GM03348 (cell line): ENCODE results near the gene SMOC1.

Experiments used
- DNase-seq: peaks from one replicate; pipeline ENCODE4 v3.0.0; 2012; ENCODE audit warnings: low spot score

SMOC1 gene

GRCh38 chr14:69980457-69981425, 101.5 kb downstream of the SMOC1 start:
- DNase-seq: no peak

GRCh38 chr14:69982220-69982839, 103.1 kb downstream of the SMOC1 start:
- no peak for DNase-seq

DNA sequence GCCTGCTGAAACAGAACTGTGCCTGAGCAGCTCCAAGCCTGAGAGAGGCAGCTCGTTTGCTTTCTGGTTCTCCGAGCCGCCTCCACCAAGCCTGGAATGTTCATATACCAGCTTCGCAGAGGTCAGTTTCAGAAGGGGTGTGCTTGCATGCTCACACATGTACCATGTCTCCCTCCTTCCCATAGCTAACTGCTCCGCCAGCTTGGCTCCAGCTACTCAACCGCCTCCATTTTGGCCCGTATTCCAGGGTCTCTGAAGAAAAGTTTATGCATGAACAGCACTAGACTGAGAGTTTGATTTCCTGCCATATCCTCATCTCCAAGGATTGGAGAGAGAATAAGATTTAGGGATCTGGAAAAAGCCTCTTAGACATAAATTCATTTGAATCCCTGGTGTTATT, 103.7 kb downstream of the SMOC1 start:
- no peak for DNase-seq

DNA sequence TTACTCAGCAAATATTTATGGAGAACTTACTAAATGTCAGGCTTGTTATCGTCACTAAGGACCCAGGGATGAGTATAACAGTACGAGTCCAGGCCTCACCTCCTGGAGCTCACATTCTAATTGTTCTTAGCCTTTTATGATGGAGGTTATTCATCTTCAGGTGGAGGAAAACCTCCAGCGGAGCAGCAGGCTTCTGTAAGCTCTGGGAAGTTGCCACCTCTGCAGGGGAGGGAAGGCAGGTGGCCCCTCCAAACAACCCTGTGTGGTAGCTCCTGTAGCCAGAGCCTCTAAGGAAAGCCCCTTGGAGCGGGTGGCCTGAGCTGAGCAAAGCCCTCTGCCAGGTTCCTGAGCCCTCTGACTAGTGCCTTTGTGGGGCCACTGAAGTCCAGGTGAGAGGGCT, 104.1 kb downstream of the SMOC1 start:
- DNase-seq: no peak

DNA sequence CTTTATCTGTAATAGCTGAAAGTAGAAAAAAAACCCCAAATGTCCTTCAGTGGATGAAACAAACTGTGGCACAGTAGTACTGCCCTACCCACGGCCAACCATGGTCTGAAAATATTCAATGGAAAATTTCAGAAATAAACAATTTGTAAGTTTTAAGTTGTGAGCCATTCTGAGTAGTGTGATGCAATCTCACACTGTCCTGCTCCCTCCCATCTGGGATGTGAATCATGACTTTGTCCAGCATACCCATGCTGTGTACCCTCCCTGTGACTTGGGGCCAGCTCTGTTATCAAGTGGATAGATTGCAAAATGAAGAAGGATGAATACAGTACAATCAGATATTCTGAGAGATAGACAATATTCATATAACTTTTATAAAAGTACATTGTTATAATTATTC, 106.2 kb downstream of the SMOC1 start:
- no peak for DNase-seq

- no peak for DNase-seq
These were observed 107.1 kb downstream of the SMOC1 start for GRCh38 chr14:69986336-69986735.

GRCh38 chr14:69987406-69988121, 108.3 kb downstream of the SMOC1 start:
- DNase-seq: no peak

- no peak for DNase-seq
These were observed 109.8 kb downstream of the SMOC1 start for GRCh38 chr14:69988979-69989378.

DNA sequence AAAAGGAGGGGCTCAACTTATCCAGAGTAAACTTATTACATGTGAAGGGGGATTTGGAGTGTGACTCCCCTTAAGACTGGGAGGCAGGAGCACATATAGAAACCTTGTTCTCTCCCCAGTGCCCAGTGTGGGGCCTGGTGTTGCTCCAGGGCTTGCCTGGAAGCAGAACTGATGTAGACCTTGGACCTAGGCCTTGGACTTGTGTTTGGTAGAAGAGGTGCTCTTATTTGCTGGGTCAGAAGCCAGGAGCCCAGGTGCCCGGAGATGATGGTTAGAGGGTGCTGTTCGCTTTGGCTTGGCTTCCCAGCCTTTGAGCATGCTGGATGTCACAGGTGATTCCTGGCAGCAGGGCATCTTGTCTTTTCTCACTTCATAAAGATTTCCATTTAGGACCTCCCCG, 110.4 kb downstream of the SMOC1 start:
- DNase-seq: no peak

DNA sequence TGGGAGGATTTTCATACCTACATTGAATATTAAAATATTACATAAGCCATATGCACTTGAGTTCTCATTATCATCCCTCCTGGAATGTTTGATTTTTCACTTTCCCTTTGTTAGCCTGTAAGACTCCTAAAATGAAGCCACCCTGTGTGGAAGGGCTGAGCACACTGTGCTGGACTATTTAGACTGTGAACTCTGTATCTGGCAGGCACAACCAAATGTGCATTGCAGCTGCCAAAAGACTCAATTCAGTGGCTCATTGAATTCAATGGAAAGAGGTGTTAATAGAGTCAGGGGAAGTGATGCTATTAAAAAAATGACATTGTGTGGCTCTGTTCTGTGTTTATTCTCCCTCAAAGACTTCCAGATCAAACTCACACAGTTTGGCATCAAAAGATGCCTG, 111.1 kb downstream of the SMOC1 start:
- no peak for DNase-seq

DNA sequence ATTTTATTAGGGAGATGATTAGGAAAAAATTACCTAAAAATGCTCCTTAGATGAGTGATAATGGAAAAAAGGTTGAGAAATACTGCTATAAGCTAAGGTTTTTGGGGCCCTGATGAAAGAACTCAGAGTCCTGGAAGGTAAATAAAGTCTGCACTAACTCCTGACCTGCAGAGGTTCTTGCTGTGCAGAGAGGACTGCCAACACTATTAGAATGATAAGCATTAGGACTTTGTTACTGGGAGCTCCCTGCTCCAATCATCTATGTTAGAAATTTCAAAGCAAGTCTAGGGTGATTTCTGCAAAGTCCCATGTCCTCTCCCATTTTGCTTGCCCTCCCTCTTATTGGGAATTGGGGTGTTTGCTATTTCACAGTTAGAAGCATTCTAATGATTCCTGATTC, 112.2 kb downstream of the SMOC1 start:
- no peak for DNase-seq

- DNase-seq: no peak
These were observed 113.3 kb downstream of the SMOC1 start for GRCh38 chr14:69992564-69992963.

GRCh38 chr14:69993326-69993725, 114.1 kb downstream of the SMOC1 start:
- no peak for DNase-seq

DNA sequence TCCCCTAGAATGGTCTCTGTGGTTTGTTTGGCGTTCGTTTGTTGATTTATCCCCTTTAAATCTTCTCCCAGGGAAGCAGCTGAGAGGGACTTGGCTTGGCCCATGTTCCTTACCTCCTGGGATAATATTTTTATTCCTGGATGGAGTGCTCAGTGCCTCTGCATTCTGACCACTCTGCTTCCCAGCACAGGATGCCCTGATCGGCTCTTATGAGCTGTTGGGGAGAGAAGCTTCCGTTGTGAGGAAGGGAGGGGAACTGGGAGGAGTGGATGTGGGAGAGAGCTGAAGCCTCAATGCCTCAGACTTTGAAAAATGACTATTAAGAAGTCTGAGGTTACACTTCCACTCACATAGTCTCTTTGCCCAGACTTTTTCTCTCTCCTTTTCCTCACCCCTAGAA, 114.8 kb downstream of the SMOC1 start:
- DNase-seq: no peak

DNA sequence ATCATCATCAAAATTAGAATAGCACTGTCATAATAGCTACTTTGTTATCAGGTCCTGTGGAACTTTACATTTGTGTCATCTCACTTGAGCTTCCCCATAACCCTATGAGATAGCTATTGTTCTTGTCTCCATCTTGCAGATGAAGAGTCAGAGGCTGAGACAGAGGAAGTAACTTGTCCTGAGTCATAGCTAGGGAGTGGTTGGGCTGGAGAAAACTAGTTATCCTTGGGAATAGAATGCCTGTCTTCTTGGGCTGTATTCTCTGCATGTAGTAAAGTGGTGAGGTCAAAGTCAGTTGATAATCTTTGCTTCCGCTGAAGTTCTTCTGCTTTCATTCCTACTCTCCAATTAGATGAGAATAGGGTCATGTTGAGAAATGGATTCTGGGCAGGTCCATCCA, 117.0 kb downstream of the SMOC1 start:
- no peak for DNase-seq

DNA sequence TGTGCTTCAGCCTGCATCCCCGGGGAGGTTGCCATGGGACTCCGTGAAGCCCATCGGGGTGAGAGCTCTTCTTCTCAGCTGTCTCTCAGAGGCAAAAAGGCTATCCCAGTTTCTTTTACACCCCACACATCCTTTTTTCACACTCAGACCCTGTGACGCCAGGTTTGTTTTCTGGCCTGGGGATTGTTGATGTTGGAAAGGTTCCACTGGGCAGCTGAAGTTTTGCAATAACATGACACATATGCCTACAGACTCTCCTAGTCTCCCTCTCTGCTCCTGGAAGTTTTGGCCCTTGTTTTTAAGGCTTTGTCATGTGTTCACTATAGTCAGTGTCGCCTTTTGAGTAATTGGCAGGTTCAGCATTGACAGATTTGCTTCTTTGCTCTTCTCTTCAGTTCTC, 118.6 kb downstream of the SMOC1 start:
- DNase-seq: no peak

DNA sequence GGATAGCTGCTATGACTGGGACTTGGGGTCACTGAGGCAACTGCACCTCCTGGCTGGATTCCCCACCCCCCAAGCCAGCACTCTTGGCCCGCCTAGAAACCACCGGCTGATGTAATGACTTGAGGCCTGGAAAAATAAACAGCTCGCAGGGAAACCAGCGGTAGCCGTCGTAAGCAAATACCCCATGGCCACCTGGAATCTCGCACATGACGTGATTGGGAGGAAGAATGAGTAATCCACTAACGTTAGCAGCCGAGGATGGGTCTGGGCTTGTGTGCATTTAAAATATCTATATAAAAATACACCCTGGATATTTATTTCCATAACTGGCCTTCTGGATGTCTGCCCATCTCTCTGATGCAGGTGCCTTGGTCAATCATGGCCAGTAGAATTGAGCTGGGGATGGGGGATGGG, 120.1 kb downstream of the SMOC1 start:
- no peak for DNase-seq

- DNase-seq: no peak
These were observed 121.4 kb downstream of the SMOC1 start for GRCh38 chr14:70000601-70001000.

DNA sequence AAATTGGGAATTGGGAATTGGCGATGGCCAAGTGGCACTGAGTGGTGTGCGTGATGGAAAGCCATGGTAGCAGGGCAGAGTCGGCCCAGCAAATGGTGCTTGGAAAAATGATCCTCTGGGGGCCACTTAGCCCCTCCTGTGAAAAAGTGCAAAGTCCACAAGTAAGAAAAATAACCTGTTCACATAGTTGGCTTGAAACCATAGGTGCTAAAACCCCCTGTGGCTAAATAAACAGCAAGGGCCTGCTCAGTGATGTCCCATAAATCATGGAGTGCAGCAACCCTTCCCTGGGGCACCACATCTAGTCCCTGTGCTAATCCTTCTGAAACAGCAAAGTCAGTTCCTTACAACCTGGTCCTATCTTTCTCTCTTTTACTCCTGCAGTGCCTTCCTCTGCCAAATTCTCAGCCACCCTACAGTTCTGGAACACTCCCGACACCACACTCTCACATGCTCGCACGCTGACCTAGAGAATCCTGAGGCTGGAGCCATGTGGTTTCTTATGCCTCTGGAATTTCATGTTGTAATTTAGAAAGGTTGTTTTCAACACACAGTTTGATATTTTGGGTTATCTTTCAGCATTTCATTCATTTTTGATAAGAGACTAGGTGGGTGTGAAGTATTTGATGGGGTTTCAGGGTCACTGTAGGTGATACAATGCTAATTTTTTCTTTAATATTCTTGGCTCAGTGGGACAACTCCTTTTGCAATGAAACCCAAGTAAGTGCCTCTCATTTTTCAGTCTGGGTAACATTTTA, 123.6 kb downstream of the SMOC1 start:
- no peak for DNase-seq

GRCh38 chr14:70004791-70005190, 125.6 kb downstream of the SMOC1 start:
- no peak for DNase-seq

GRCh38 chr14:70005281-70005805, 126.1 kb downstream of the SMOC1 start:
- DNase-seq: no peak

GRCh38 chr14:70006699-70007098, 127.5 kb downstream of the SMOC1 start:
- DNase-seq: no peak
